HFFc6 (cell line): ENCODE measurements around the gene JKAMP. TPM values are rescaled to one million over a fixed set of nuclear protein-coding genes. Genes with fewer than 3 reads are reported as not detected.
A peak's percentile ranks its signal among the peaks of the same experiment; 100 is the strongest.

ENCODE experiments used
- DNase-seq: peaks from one replicate; pipeline ENCODE4 v3.0.0-alpha.2; 2018
- H3K27ac Mint-ChIP-seq: 2 replicates; pipeline ENCODE4 v1.8.0; 2020; ENCODE audit warnings: mild to moderate bottlenecking, mixed read lengths
- H3K27me3 Mint-ChIP-seq: 2 replicates; pipeline ENCODE4 v1.8.0; 2021; ENCODE audit warnings: mild to moderate bottlenecking, moderate library complexity, mixed read lengths; ENCODE audit not compliant: insufficient read depth
- H3K36me3 Mint-ChIP-seq: 2 replicates; pipeline ENCODE4 v1.8.0; 2021; ENCODE audit warnings: low read depth, mixed read lengths
- H3K4me1 Mint-ChIP-seq: 2 replicates; pipeline ENCODE4 v1.8.0; 2020; ENCODE audit warnings: low read depth, mixed read lengths
- H3K4me3 Mint-ChIP-seq: 2 replicates; pipeline ENCODE4 v1.8.0; 2020; ENCODE audit warnings: mild to moderate bottlenecking, moderate library complexity, mixed read lengths
- H3K9me3 Mint-ChIP-seq: 2 replicates; pipeline ENCODE4 v1.8.0; 2020; ENCODE audit warnings: mild to moderate bottlenecking, mixed read lengths
- CTCF ChIP-seq: fragments of 200-600 bp; sonication (generic); IDR thresholded peaks from 2 replicates; pipeline ENCODE4 v1.5.0; 2021; ENCODE audit warnings: antibody characterized with exemption, mild to moderate bottlenecking
- total RNA-seq, 6 experiments: library from RNA; stranded (reverse); fragmentation: NEBNext Ultra II Directional; extraction: Animal tissue kit (Norgen Biotek cat#: 25700); gene quantifications; 2 replicates in 1 of 6; 3 replicates in 5 of 6; pipeline ENCODE4 v1.2.3, GENCODE V29; 2021

Gene JKAMP
- total RNA-seq, 6 experiments from 2014 or later, result 54.8 to 71.5 (median 61.9) TPM

- H3K9me3 Mint-ChIP-seq, result no peaks in the 10 kb centered on the region
- peak overlapping the region; percentile 99 for H3K27ac Mint-ChIP-seq
- TF ChIP-seq CTCF, result no peak
- peaks cover 66% of the 10 kb centered on the region for H3K4me1 Mint-ChIP-seq
- peaks cover 36% of the 10 kb centered on the region for H3K36me3 Mint-ChIP-seq
- peaks cover 2% of the 10 kb centered on the region; the same call in 1 of the 2 replicates for H3K27me3 Mint-ChIP-seq
- peak overlapping the region; percentile 98 for H3K4me3 Mint-ChIP-seq
- DNase-seq, result no peak
These were observed 2.9 kb upstream of the JKAMP start for GRCh38 chr14:59481407-59481806.

DNA sequence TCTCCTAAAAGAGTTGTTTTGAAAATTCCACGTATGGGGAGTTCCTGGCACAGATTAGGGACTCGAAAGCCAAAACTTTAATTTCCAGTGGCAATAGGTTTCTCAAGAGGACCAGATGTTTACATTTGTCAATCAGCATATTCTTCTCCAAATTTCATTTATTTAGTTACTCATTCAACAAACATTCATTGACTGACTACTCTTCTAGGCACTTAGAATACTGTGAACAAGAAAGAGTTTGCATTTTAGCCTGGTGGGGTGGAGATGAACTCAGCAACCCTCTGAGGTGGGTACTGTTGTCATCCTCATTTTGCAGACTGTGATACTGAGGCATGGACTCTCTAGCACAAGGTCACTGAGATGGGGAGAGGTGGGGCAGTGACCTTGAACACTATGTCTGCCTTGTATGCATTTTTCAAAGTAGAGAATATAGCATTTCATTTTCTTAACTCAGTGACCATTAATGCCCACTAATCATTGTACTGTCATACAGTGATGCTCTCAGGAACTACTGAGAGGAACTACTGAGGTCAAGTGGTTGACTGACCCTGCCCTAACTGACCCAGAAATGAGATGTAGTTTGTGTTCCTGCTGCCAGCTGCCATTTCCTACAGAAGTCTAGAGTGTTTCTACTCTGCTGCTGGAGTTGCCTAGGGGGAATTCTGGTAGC, 2.3 kb upstream of the JKAMP start:
- Mint-ChIP-seq H3K27ac (peak overlapping the region; percentile 99), H3K4me1 (peaks cover 63% of the 10 kb centered on the region), H3K36me3 (peaks cover 32% of the 10 kb centered on the region), H3K4me3 (peak overlapping the region; percentile 98), H3K9me3 (no peaks in the 10 kb centered on the region), H3K27me3 (peaks cover 2% of the 10 kb centered on the region; the same call in 1 of the 2 replicates)
- peak; percentile 31 for DNase-seq
- TF ChIP-seq CTCF, result no peak

DNA sequence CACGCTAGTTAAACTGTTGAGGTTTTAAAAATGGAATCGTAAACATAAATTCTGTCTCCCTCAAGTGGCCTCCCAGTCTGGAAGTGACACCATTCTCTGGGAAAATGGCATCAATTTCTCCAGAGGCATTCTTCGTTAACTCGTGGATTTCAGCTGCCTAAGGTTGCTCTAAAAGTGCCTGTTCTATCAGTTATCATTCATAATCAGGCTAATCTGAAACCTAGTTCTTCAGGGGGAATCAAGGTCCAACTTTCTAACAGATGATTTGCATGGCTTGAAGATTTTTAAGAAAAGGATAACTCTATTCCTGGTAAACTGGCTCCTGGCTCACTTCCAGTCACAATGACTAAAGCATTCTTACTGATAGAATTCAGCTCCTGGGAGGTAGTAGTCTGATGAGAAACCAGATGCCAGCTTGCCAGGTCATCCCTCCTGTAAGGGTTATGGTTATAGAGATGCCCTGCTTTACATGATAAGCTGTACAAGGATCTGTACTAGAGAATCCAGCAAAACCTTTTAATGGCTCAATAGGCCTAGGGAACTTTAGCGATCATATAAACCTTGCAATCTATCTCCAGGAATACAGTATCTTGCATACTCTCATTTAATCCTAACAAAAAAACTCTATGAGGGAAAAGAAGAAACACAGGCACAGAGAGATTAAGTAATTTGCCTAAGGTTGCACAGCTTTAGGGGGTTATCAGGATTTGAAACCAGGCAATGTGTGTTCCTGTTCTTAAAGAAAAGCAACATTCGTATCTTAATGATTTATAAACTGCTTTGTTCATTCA, 1.6 kb upstream of the JKAMP start:
- Mint-ChIP-seq H3K27ac (peak overlapping the region; percentile 99), H3K4me1 (peaks cover 58% of the 10 kb centered on the region)

GRCh38 chr14:59483363-59483762, 954 bp upstream of the JKAMP start:
- H3K36me3 Mint-ChIP-seq, result peaks cover 31% of the 10 kb centered on the region
- peaks cover 62% of the 10 kb centered on the region for H3K4me1 Mint-ChIP-seq
- H3K27ac Mint-ChIP-seq, result peak overlapping the region; percentile 99

More for the DNA sequence above, 1.6 kb upstream of the JKAMP start:
- peaks cover 28% of the 10 kb centered on the region for H3K36me3 Mint-ChIP-seq
- peaks cover 2% of the 10 kb centered on the region; the same call in 1 of the 2 replicates for H3K27me3 Mint-ChIP-seq
- peak overlapping the region; percentile 98 for H3K4me3 Mint-ChIP-seq
- peak; percentile 95 for DNase-seq
- H3K9me3 Mint-ChIP-seq, result no peaks in the 10 kb centered on the region
- TF ChIP-seq CTCF, result peak; percentile 14; the same call in 1 of the 2 replicates

More at GRCh38 chr14:59483363-59483762, 954 bp upstream of the JKAMP start:
- Mint-ChIP-seq H3K27me3 (peaks cover 2% of the 10 kb centered on the region; the same call in 1 of the 2 replicates), H3K9me3 (no peaks in the 10 kb centered on the region), H3K4me3 (peak overlapping the region; percentile 98)
- DNase-seq, result peak; percentile 47
- TF ChIP-seq CTCF, result no peak
